B cell (primary cell): Measurements from ENCODE around the gene TENM4. TPM values are rescaled to one million over a fixed set of nuclear protein-coding genes. Genes with fewer than 3 reads are reported as not detected.

Experiments used
- ATAC-seq: fragments of 200-7000 bp; cut with Tn5 transposase; one replicate; pipeline ENCODE4 v1.10.0; 2021; ENCODE audit warnings: low read depth, mild to moderate bottlenecking, moderate number of reproducible peaks, moderate library complexity
- CTCF ChIA-PET: fragments of 350-600 bp; sonication (Branson Sonifier 250); formaldehyde crosslinking; loops from one replicate; lab custom pipeline; 2021; ENCODE audit warnings: antibody characterized with exemption, inconsistent platforms; lab: Charles Lee
- POLR2A ChIA-PET: fragments of 350-600 bp; sonication (Branson Sonifier 250); formaldehyde crosslinking; loops from one replicate; lab custom pipeline; 2021; ENCODE audit warnings: antibody characterized with exemption; lab: Charles Lee
- DNase-seq: peaks from one replicate; pipeline ENCODE4 v3.0.0; 2013
- H2AFZ ChIP-seq: 2 replicates; pipeline ENCODE4 v1.6.1; 2012; ENCODE audit warnings: mild to moderate bottlenecking, low read depth, low read length; ENCODE audit not compliant: insufficient read depth, poor library complexity, severe bottlenecking
- H3K27ac ChIP-seq, 2 donors: 1 replicate in 1 of 2; 2 replicates in 1 of 2; pipeline ENCODE4 v1.5.1; 2012 to 2013; ENCODE audit warnings: low read length in 2 of 2, mild to moderate bottlenecking in 2 of 2, moderate library complexity in 1 of 2
- H3K27me3 ChIP-seq, 4 experiments: fragments of 200-600 bp in 1 of 4; sonication (generic) in 1 of 4; replicated peaks in 1 of 4; 1 replicate in 2 of 4; 2 replicates in 2 of 4; pipeline versions ENCODE4 v1.6.1 to v1.7.0; 2013 to 2016; ENCODE audit warnings: low read length in 3 of 4, mild to moderate bottlenecking in 2 of 4, mixed read lengths in 1 of 4, moderate library complexity in 1 of 4; ENCODE audit not compliant: insufficient read depth in 4 of 4, control insufficient read depth in 3 of 4; ENCODE audit errors: control extremely low read depth in 1 of 4
- H3K36me3 ChIP-seq, 2 experiments: replicated peaks in 1 of 2; 1 replicate in 1 of 2; 2 replicates in 1 of 2; pipeline versions ENCODE4 v1.6.1 to v1.7.1; 2013; ENCODE audit warnings: low read length in 1 of 2; ENCODE audit not compliant: insufficient read depth in 2 of 2, control insufficient read depth in 1 of 2; ENCODE audit errors: control extremely low read depth in 1 of 2, extremely low read depth in 1 of 2
- H3K4me1 ChIP-seq, 2 donors: fragments of 200-600 bp in 1 of 2; sonication (generic) in 1 of 2; 1 replicate in 1 of 2; 2 replicates in 1 of 2; pipeline versions ENCODE4 v1.5.1 to v1.6.1; 2013 to 2017; ENCODE audit warnings: low read length in 2 of 2; ENCODE audit not compliant: control insufficient read depth in 2 of 2, insufficient read depth in 2 of 2
- H3K4me2 ChIP-seq: replicated peaks from 2 replicates; pipeline ENCODE3; 2012; ENCODE audit warnings: mild to moderate bottlenecking, low read depth, low read length; ENCODE audit not compliant: poor library complexity, severe bottlenecking
- H3K4me3 ChIP-seq, 5 experiments: fragments of 200-600 bp in 1 of 5; sonication (generic) in 1 of 5; 1 replicate in 3 of 5; 2 replicates in 2 of 5; pipeline versions ENCODE4 v1.5.1 to v1.7.0; 2011 to 2016; ENCODE audit warnings: low read length in 4 of 5, mild to moderate bottlenecking in 4 of 5, low read depth in 2 of 5, control low read depth in 1 of 5, moderate library complexity in 1 of 5; ENCODE audit not compliant: insufficient read depth in 1 of 5; ENCODE audit errors: control extremely low read depth in 1 of 5, extremely low read depth in 1 of 5
- H3K79me2 ChIP-seq: fragments of 200-600 bp; sonication (generic); one replicate; pipeline ENCODE4 v1.6.0; 2016; ENCODE audit warnings: low read length; ENCODE audit not compliant: control insufficient read depth, insufficient read depth
- H3K9ac ChIP-seq: fragments of 200-600 bp; sonication (generic); 2 replicates; pipeline ENCODE4 v1.6.1; 2017; ENCODE audit warnings: mild to moderate bottlenecking, low read length, moderate library complexity
- H3K9me3 ChIP-seq, 3 donors: one replicate each; pipeline versions ENCODE4 v1.6.1 to v1.7.1; 2013; ENCODE audit warnings: low read length in 2 of 3; ENCODE audit not compliant: control insufficient read depth in 2 of 3, insufficient read depth in 1 of 3; ENCODE audit errors: control extremely low read depth in 1 of 3
- H4K20me1 ChIP-seq: 2 replicates; pipeline ENCODE4 v1.6.0; 2012; ENCODE audit warnings: mild to moderate bottlenecking, low read length; ENCODE audit not compliant: insufficient read depth, control insufficient read depth, poor library complexity, severe bottlenecking
- H3K27ac Mint-ChIP-seq: one replicate; pipeline ENCODE4 v1.8.0; 2021; ENCODE audit warnings: mixed read lengths
- H3K27me3 Mint-ChIP-seq: one replicate; pipeline ENCODE4 v1.8.0; 2021; ENCODE audit warnings: mixed read lengths
- H3K4me1 Mint-ChIP-seq: one replicate; pipeline ENCODE4 v1.8.0; 2021; ENCODE audit warnings: mixed read lengths
- H3K4me3 Mint-ChIP-seq: one replicate; pipeline ENCODE4 v1.8.0; 2021; ENCODE audit warnings: mixed read lengths
- H3K9me3 Mint-ChIP-seq: one replicate; pipeline ENCODE4 v1.8.0; 2022; ENCODE audit warnings: mixed read lengths; ENCODE audit not compliant: insufficient read depth
- CTCF ChIP-seq: fragments of 200-600 bp; IDR thresholded peaks from one replicate; pipeline ENCODE4 v1.8.0; 2022; ENCODE audit warnings: antibody characterized with exemption, mild to moderate bottlenecking
- EZH2 ChIP-seq: IDR thresholded peaks from 2 replicates; pipeline ENCODE4 v1.6.1; 2012; ENCODE audit warnings: borderline replicate concordance, low read depth, mild to moderate bottlenecking, moderate library complexity, low read length; ENCODE audit not compliant: insufficient read depth, poor library complexity, severe bottlenecking
- WGBS: methylation state at CpG from one replicate; pipeline ENCODE4 v1.1.5; 2013; ENCODE audit warnings: missing lambda C conversion rate; ENCODE audit not compliant: insufficient coverage; 5-methylcytosine and 5-hydroxymethylcytosine counted together
- intact Hi-C: fragments of 100-400 bp; cut with micrococcal nuclease; formaldehyde crosslinking; loops from one replicate; pipeline ENCODE4 v1.10.0; 2022
- polyA plus RNA-seq: library from polyadenylated mRNA; depleted of rRNA; stranded (reverse); fragments of >200 nt; gene quantifications from 2 replicates; pipeline ENCODE4 v1.2.3, GENCODE V29; 2012
- total RNA-seq, 2 donors: library from RNA; stranded (reverse); fragments of 120-200 nt in 1 of 2; gene quantifications; 1 replicate in 1 of 2; 2 replicates in 1 of 2; pipeline versions ENCODE4 v1.2.3 to v1.2.4, GENCODE V29; 2013 to 2022

TENM4 gene
- total and polyA plus RNA-seq, 2 donors (not counting 1 experiment from before 2014, with no cell fraction given), result 0.09 to 5.7 TPM

GRCh38 chr11:79235696-79236095 lies 205.1 kb downstream of the TENM4 start:
- H3K4me1 Mint-ChIP-seq, result no peaks in the 10 kb centered on the region
- H2AFZ ChIP-seq, result no peak overlapping the region
- no peaks in the 10 kb centered on the region for H3K27me3 ChIP-seq
- H3K27me3 Mint-ChIP-seq, result no peaks in the 10 kb centered on the region
- DNase-seq (no peak), ATAC-seq (no peak)
- H3K9me3 ChIP-seq, result no peaks in the 10 kb centered on the region
- H3K9ac ChIP-seq, result no peak overlapping the region
- H3K4me3 Mint-ChIP-seq, result no peak overlapping the region
- intact Hi-C loops, result no loop called here
- no peak overlapping the region for H3K27ac ChIP-seq
- H3K79me2 ChIP-seq, result no peaks in the 10 kb centered on the region
- 100% methylated on average over 3 of the region's 6 CpGs for WGBS
- H3K36me3 ChIP-seq, result no peaks in the 10 kb centered on the region
- CTCF ChIA-PET, result no interaction called here
- no peaks in the 10 kb centered on the region for H3K4me1 ChIP-seq
- H3K4me3 ChIP-seq, result no peak overlapping the region
- no peaks in the 10 kb centered on the region for H4K20me1 ChIP-seq
- POLR2A ChIA-PET, result no interaction called here
- H3K4me2 ChIP-seq, result no peak overlapping the region
- no peak overlapping the region for H3K27ac Mint-ChIP-seq
- no peaks in the 10 kb centered on the region for H3K9me3 Mint-ChIP-seq
- TF ChIP-seq CTCF (no peak), EZH2 (no peak)

- ATAC-seq (no peak), DNase-seq (no peak)
- H3K9ac ChIP-seq, result no peak overlapping the region
- H3K36me3 ChIP-seq, result no peaks in the 10 kb centered on the region
- Mint-ChIP-seq H3K27me3 (no peaks in the 10 kb centered on the region), H3K9me3 (no peaks in the 10 kb centered on the region), H3K27ac (no peak overlapping the region), H3K4me3 (no peak overlapping the region), H3K4me1 (no peaks in the 10 kb centered on the region)
- no peak overlapping the region for H3K27ac ChIP-seq
- no peaks in the 10 kb centered on the region for H3K27me3 ChIP-seq
- CTCF ChIA-PET, result no interaction called here
- no peak overlapping the region for H3K4me2 ChIP-seq
- H2AFZ ChIP-seq, result no peak overlapping the region
- TF ChIP-seq EZH2 (no peak), CTCF (no peak)
- no peaks in the 10 kb centered on the region for H3K79me2 ChIP-seq
- POLR2A ChIA-PET, result no interaction called here
- H4K20me1 ChIP-seq, result no peaks in the 10 kb centered on the region
- H3K4me3 ChIP-seq, result no peak overlapping the region
- intact Hi-C loops, result no loop called here
- no peaks in the 10 kb centered on the region for H3K9me3 ChIP-seq
- WGBS, result 97% methylated on average over 3 of the region's 5 CpGs
- H3K4me1 ChIP-seq, result no peaks in the 10 kb centered on the region
Observed at GRCh38 chr11:79232346-79232745, 208.5 kb downstream of the TENM4 start.
